Tibial nerve (tissue), 4 donors: ENCODE measurements around the gene XPOT. TPM values are rescaled to one million over a fixed set of nuclear protein-coding genes. Genes with fewer than 3 reads are reported as not detected.
A peak's percentile ranks its signal among the peaks of the same experiment; 100 is the strongest.

Experiments
- DNase-seq, 2 donors: peaks; one replicate each; pipeline ENCODE4 v3.0.0-alpha.2; 2019; ENCODE audit warnings: low spot score in 2 of 2
- H3K27ac ChIP-seq, 4 donors: fragments of 200-600 bp; sonication (generic) in 3 of 4; one replicate each; pipeline ENCODE4 v1.5.1; 2017 to 2019; ENCODE audit warnings: mild to moderate bottlenecking in 1 of 4
- H3K27me3 ChIP-seq, 2 donors: fragments of 200-600 bp; sonication (generic) in 1 of 2; one replicate each; pipeline versions ENCODE4 v1.5.1 to v1.6.0; 2017 to 2019
- H3K36me3 ChIP-seq, 3 donors: fragments of 200-600 bp; sonication (generic); one replicate each; pipeline ENCODE4 v1.5.1; 2018 to 2019
- H3K4me1 ChIP-seq, 4 donors: fragments of 200-600 bp; sonication (generic) in 3 of 4; one replicate each; pipeline ENCODE4 v1.5.1; 2017 to 2019
- H3K4me3 ChIP-seq, 4 donors: fragments of 200-600 bp; sonication (generic) in 3 of 4; one replicate each; pipeline ENCODE4 v1.5.1; 2017 to 2019; ENCODE audit warnings: mild to moderate bottlenecking in 1 of 4, moderate library complexity in 1 of 4
- H3K9me3 ChIP-seq, 4 donors: fragments of 200-600 bp; sonication (generic) in 3 of 4; one replicate each; pipeline ENCODE4 v1.5.1; 2017 to 2019
- CTCF ChIP-seq, 5 experiments: fragments of 200-600 bp in 3 of 5; fragments of 450-650 bp in 2 of 5; sonication (generic) in 3 of 5; IDR thresholded peaks; one replicate each; pipeline ENCODE4 v1.5.1; 2016 to 2019; ENCODE audit warnings: antibody characterized with exemption in 5 of 5, mild to moderate bottlenecking in 3 of 5, moderate library complexity in 2 of 5
- EP300 ChIP-seq, 2 donors: sonication (generic); formaldehyde crosslinking; IDR thresholded peaks; one replicate each; pipeline ENCODE4 v1.6.1; 2017; ENCODE audit warnings: antibody characterized with exemption in 2 of 2, mild to moderate bottlenecking in 1 of 2
- POLR2A ChIP-seq, 2 donors: fragments of 450-650 bp; IDR thresholded peaks; one replicate each; pipeline ENCODE4 v1.6.1; 2017; ENCODE audit warnings: antibody characterized with exemption in 2 of 2, mild to moderate bottlenecking in 2 of 2, moderate library complexity in 2 of 2
- WGBS, 2 donors: methylation state at CpG; one replicate each; pipeline ENCODE4 v1.1.5; 2018; 5-methylcytosine and 5-hydroxymethylcytosine counted together
- total RNA-seq, 4 donors: library from RNA; depleted of rRNA; stranded (reverse); fragments of >200 nt; gene quantifications; one replicate each; pipeline ENCODE4 v1.1.0, GENCODE V29; 2016

XPOT gene
- total RNA-seq, 4 donors from 2014 or later, result 42.6 to 53.3 (median 45.3) TPM

GRCh38 chr12:64385019-64385418 is 19.2 kb upstream of the XPOT start:
- Histone ChIP-seq H3K27ac (no peak overlapping the region), H3K4me3 (no peak overlapping the region), H3K27me3 (peaks cover 0 to 10% of the 10 kb centered on the region in 2 donors), H3K4me1 (peaks cover 0 to 2% (median 0%) of the 10 kb centered on the region in 4 donors), H3K9me3 (peaks cover 0 to 13% (median 0%) of the 10 kb centered on the region in 4 donors), H3K36me3 (no peaks in the 10 kb centered on the region)
- no peak for DNase-seq
- TF ChIP-seq CTCF (IDR thresholded peaks at IDR 0.05), result no peak
- TF ChIP-seq POLR2A (IDR thresholded peaks at IDR 0.05), result no peak
- no peak for TF ChIP-seq EP300 (IDR thresholded peaks at IDR 0.05)
- 92 to 93% methylated on average over 3 of the region's 3 CpGs for WGBS, 2 donors

DNA sequence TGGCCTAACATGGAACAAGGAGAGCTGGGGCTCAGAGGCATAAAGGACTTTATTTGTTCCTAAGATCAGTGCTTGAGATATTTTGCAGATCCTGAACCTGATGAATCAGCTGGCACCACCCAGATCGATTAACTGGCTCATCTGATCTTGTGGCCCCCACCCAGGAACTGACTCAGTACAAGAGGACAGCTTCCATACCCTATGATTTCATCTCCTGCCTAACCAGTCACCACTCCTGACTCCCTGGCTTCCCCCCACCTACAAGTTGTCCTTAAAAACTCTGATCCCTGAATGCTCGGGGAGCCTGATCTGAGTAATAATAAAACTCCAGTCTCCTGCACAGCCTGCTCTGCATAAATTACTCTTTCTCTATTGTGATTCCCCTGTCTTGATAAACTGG is 18.7 kb upstream of the XPOT start:
- Histone ChIP-seq H3K27ac (no peak overlapping the region), H3K4me3 (no peak overlapping the region), H3K9me3 (peaks cover 0 to 9% (median 0%) of the 10 kb centered on the region in 4 donors), H3K27me3 (peaks cover 0 to 14% of the 10 kb centered on the region in 2 donors), H3K36me3 (no peaks in the 10 kb centered on the region), H3K4me1 (peaks cover 0 to 6% (median 0%) of the 10 kb centered on the region in 4 donors)
- TF ChIP-seq CTCF (IDR thresholded peaks at IDR 0.05), result no peak
- TF ChIP-seq POLR2A (IDR thresholded peaks at IDR 0.05), result no peak
- TF ChIP-seq EP300 (IDR thresholded peaks at IDR 0.05), result no peak
- DNase-seq, result no peak
- 72 to 73% methylated on average over 2 of the region's 2 CpGs for WGBS, 2 donors

DNA sequence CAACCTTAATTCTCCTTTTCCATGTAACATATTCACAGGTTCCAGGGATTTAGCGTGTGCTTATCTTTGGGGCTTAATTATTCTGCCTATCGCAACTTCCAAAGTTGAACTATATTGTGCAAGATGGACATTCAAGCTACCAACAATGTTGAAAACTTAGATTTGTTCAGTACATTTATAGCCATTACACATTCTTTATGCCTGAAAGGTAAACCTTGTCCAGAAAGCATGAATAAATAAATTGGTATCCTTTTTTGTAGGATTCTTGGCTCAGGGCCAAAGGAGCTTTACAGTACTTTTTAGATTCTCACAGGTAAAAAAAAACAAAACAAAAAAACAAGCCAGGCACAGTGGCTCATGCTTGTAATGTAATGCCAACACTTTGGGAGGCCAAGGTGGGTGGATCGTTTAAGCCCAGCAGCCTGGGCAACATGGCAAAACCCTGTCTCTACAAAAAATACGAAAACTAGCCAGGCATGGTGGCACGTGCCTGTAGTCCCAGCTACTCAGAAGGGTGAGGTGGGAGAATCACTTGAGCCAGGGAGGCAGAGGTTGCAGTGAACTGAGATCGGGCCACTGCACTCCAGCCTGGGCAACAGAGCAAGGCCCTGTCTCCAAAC is 16.9 kb upstream of the XPOT start:
- H3K4me1 ChIP-seq, result peaks cover 0 to 12% (median 0%) of the 10 kb centered on the region in 4 donors
- no peak overlapping the region for H3K4me3 ChIP-seq

GRCh38 chr12:64389154-64389553 is 15.0 kb upstream of the XPOT start:
- Histone ChIP-seq H3K4me1 (peaks cover 0 to 12% (median 0%) of the 10 kb centered on the region in 4 donors), H3K27ac (no peak overlapping the region), H3K27me3 (peaks cover 0 to 24% of the 10 kb centered on the region in 2 donors), H3K4me3 (no peak overlapping the region), H3K9me3 (no peaks in the 10 kb centered on the region), H3K36me3 (no peaks in the 10 kb centered on the region)
- WGBS, 2 donors, result 71 to 86% methylated on average over 18 of the region's 18 CpGs
- no peak for TF ChIP-seq POLR2A (IDR thresholded peaks at IDR 0.05)
- DNase-seq, result no peak

More for the DNA sequence above, 16.9 kb upstream of the XPOT start:
- no peak for DNase-seq
- peaks cover 0 to 24% of the 10 kb centered on the region in 2 donors for H3K27me3 ChIP-seq
- WGBS, 2 donors, result 84 to 92% methylated on average over 6 of the region's 6 CpGs
- H3K36me3 ChIP-seq, result no peaks in the 10 kb centered on the region
- H3K9me3 ChIP-seq, result no peaks in the 10 kb centered on the region
- TF ChIP-seq POLR2A (IDR thresholded peaks at IDR 0.05), result no peak
- H3K27ac ChIP-seq, result no peak overlapping the region

- WGBS, 2 donors, result 2 to 3% methylated on average over 37 to 62 of the region's 66 CpGs
- H3K9me3 ChIP-seq, result no peaks in the 10 kb centered on the region
- TF ChIP-seq EP300 (IDR thresholded peaks at IDR 0.05) (no peak), CTCF (IDR thresholded peaks at IDR 0.05) (no peak), POLR2A (IDR thresholded peaks at IDR 0.05) (no peak)
- H3K27me3 ChIP-seq, result peaks cover 0 to 24% of the 10 kb centered on the region in 2 donors
- no peak for DNase-seq
- H3K27ac ChIP-seq, result peak within 1 kb of the TSS in 2 of 4 donors; percentile 25 to 53
- peak within 1 kb of the TSS; percentile 30 to 54 (median 42) for H3K4me3 ChIP-seq
- peaks cover 0 to 12% (median 0%) of the 10 kb centered on the region in 4 donors for H3K4me1 ChIP-seq
- no peaks in the 10 kb centered on the region for H3K36me3 ChIP-seq
Measured at GRCh38 chr12:64390275-64390851, 13.8 kb upstream of the XPOT start, which contains the start of gene C12orf56. Gene C12orf56, minus strand, starts transcription at chr12:64390758. Its CDS starts 193 bp downstream, at chr12:64390565.

- DNase-seq, result peak in 1 of 2 donors; percentile 21
- Histone ChIP-seq H3K9me3 (no peaks in the 10 kb centered on the region), H3K27me3 (peaks cover 0 to 24% of the 10 kb centered on the region in 2 donors), H3K36me3 (no peaks in the 10 kb centered on the region), H3K4me3 (no peak overlapping the region), H3K27ac (no peak overlapping the region), H3K4me1 (peaks cover 0 to 12% (median 0%) of the 10 kb centered on the region in 4 donors)
- WGBS, 2 donors, result 72 to 87% methylated on average over 3 of the region's 3 CpGs
- TF ChIP-seq EP300 (IDR thresholded peaks at IDR 0.05), result no peak
- TF ChIP-seq CTCF (IDR thresholded peaks at IDR 0.05), result no peak
- TF ChIP-seq POLR2A (IDR thresholded peaks at IDR 0.05), result no peak
Measured at GRCh38 chr12:64392221-64392620, 12.0 kb upstream of the XPOT start.
